ENCODE measurements around the gene CIZ1.

The CIZ1 gene

GRCh38 chr9:128124873-128125579 is 66.3 kb downstream of the CIZ1 start:
- peak; percentile 61 for DNase-seq (ENCODE audit: low spot score)

- no peak for DNase-seq (ENCODE audit: low spot score)
Observed at GRCh38 chr9:128124451-128124850, 66.9 kb downstream of the CIZ1 start.

GRCh38 chr9:128123451-128124080 is 67.8 kb downstream of the CIZ1 start:
- no peak for DNase-seq (ENCODE audit: low spot score)

GRCh38 chr9:128122809-128123175 is 68.6 kb downstream of the CIZ1 start:
- DNase-seq (ENCODE audit: low spot score): no peak

- DNase-seq (ENCODE audit: low spot score): no peak
Observed at GRCh38 chr9:128121924-128122808, 69.2 kb downstream of the CIZ1 start.

GRCh38 chr9:128121466-128121810 is 69.9 kb downstream of the CIZ1 start:
- no peak for DNase-seq (ENCODE audit: low spot score)

- no peak for DNase-seq (ENCODE audit: low spot score)
Observed at GRCh38 chr9:128120741-128121465, 70.5 kb downstream of the CIZ1 start.

- no peak for DNase-seq (ENCODE audit: low spot score)
Observed at GRCh38 chr9:128120061-128120740, 71.2 kb downstream of the CIZ1 start.

- no peak for DNase-seq (ENCODE audit: low spot score)
Observed at GRCh38 chr9:128118971-128119665, 72.3 kb downstream of the CIZ1 start.

- no peak for DNase-seq (ENCODE audit: low spot score)
Observed at GRCh38 chr9:128118472-128118857, 72.9 kb downstream of the CIZ1 start.

GRCh38 chr9:128117613-128118471 is 73.5 kb downstream of the CIZ1 start:
- peak; percentile 96 for DNase-seq (ENCODE audit: low spot score)

- peak; percentile 16 for DNase-seq (ENCODE audit: low spot score)
Observed at GRCh38 chr9:128116104-128117083, 75.0 kb downstream of the CIZ1 start.

Data from hematopoietic multipotent progenitor cell treated with erythropoietin and hydrocortisone succinate and interleukin-3 and kit ligand, for 15 days (in vitro differentiated cells).